Esophagus muscularis mucosa (tissue), 3 donors: ENCODE results near the gene PIBF1.

Experiments
- CTCF ChIP-seq, 3 experiments: fragments of 200-600 bp in 2 of 3; fragments of 450-650 bp in 1 of 3; sonication (generic) in 2 of 3; IDR thresholded peaks; one replicate each; pipeline ENCODE4 v1.5.1; 2017 to 2019; ENCODE audit warnings: antibody characterized with exemption in 3 of 3, mild to moderate bottlenecking in 2 of 3, moderate library complexity in 1 of 3
- POLR2A ChIP-seq: fragments of 450-650 bp; IDR thresholded peaks from one replicate; pipeline ENCODE4 v1.6.1; 2017; ENCODE audit warnings: antibody characterized with exemption, moderate library complexity, mild to moderate bottlenecking, low read depth
- POLR2AphosphoS5 ChIP-seq, 2 donors: sonication (generic); formaldehyde crosslinking; IDR thresholded peaks; one replicate each; pipeline ENCODE4 v1.6.1; 2017; ENCODE audit warnings: antibody characterized with exemption in 2 of 2

- TF ChIP-seq POLR2AphosphoS5 (IDR thresholded peaks at IDR 0.05): no peak
- no peak for TF ChIP-seq CTCF (IDR thresholded peaks at IDR 0.05)
- TF ChIP-seq POLR2A: no peak
Observed at GRCh38 chr13:73057284-73058063, 275.5 kb downstream of the PIBF1 start.
